Ectodermal cell (in vitro differentiated cells): Measurements from ENCODE around the gene SHD.
"Not testable (repeated sequence)": the region's sequence is repeated elsewhere in the genome, so short reads cannot be mapped to it uniquely, and the experiment has no call there.

Experiments used
- H3K27ac ChIP-seq: 2 replicates; pipeline ENCODE4 v1.7.0; 2013; ENCODE audit warnings: mild to moderate bottlenecking, low read depth, low read length; ENCODE audit not compliant: insufficient read depth, poor library complexity, severe bottlenecking
- H3K27me3 ChIP-seq: 2 replicates; pipeline ENCODE4 v1.7.0; 2013; ENCODE audit warnings: mild to moderate bottlenecking, low read length; ENCODE audit not compliant: insufficient read depth, control insufficient read depth, poor library complexity, severe bottlenecking
- H3K36me3 ChIP-seq: one replicate; pipeline ENCODE4 v1.7.0; 2013; ENCODE audit warnings: low read length; ENCODE audit not compliant: control insufficient read depth, insufficient read depth
- H3K4me1 ChIP-seq: one replicate; pipeline ENCODE4 v1.7.0; 2013; ENCODE audit warnings: low read length; ENCODE audit not compliant: control insufficient read depth, insufficient read depth
- H3K4me3 ChIP-seq: 2 replicates; pipeline ENCODE4 v1.7.0; 2013; ENCODE audit warnings: low read depth, low read length, control low read depth; ENCODE audit not compliant: insufficient read depth
- H3K9me3 ChIP-seq: 2 replicates; pipeline ENCODE4 v1.7.0; 2013; ENCODE audit warnings: mild to moderate bottlenecking, low read length, moderate library complexity; ENCODE audit not compliant: control insufficient read depth
- WGBS, 2 experiments: methylation state at CpG; one replicate each; pipeline ENCODE4 v1.1.7; 2013; ENCODE audit warnings: missing lambda C conversion rate in 2 of 2; 5-methylcytosine and 5-hydroxymethylcytosine counted together

SHD gene

GRCh38 chr19:4327252-4327876, 48.3 kb downstream of the SHD start:
- Histone ChIP-seq H3K27me3 (peaks cover 18% of the 10 kb centered on the region), H3K27ac (no peak overlapping the region), H3K9me3 (no peaks in the 10 kb centered on the region), H3K4me1 (peaks cover 3% of the 10 kb centered on the region), H3K4me3 (peak overlapping the region; percentile 26), H3K36me3 (no peaks in the 10 kb centered on the region)
- WGBS, 2 experiments = 7 to 9% methylated on average over 30 of the region's 30 CpGs

GRCh38 chr19:4327877-4328242, 48.8 kb downstream of the SHD start:
- Histone ChIP-seq H3K27ac (peak overlapping the region; percentile 67), H3K36me3 (no peaks in the 10 kb centered on the region), H3K4me1 (peaks cover 3% of the 10 kb centered on the region), H3K4me3 (peak overlapping the region; percentile 21), H3K27me3 (peaks cover 18% of the 10 kb centered on the region), H3K9me3 (no peaks in the 10 kb centered on the region)
- 19% methylated on average over 13 of the region's 13 CpGs for WGBS, 2 experiments

GRCh38 chr19:4328243-4328990, 49.4 kb downstream of the SHD start:
- H3K36me3 ChIP-seq = no peaks in the 10 kb centered on the region
- WGBS, 2 experiments = 2% methylated on average over 48 of the region's 49 CpGs
- no peak overlapping the region for H3K27ac ChIP-seq
- H3K9me3 ChIP-seq = no peaks in the 10 kb centered on the region
- H3K27me3 ChIP-seq = peaks cover 18% of the 10 kb centered on the region
- H3K4me3 ChIP-seq = peak overlapping the region; percentile 56
- H3K4me1 ChIP-seq = peaks cover 3% of the 10 kb centered on the region

GRCh38 chr19:4328991-4329681, 50.1 kb downstream of the SHD start:
- Histone ChIP-seq H3K4me3 (peak overlapping the region; percentile 56), H3K27me3 (peaks cover 18% of the 10 kb centered on the region)
- not testable (repeated sequence) for H3K4me1 ChIP-seq, H3K36me3 ChIP-seq, H3K27ac ChIP-seq, H3K9me3 ChIP-seq
- 84 to 85% methylated on average over 35 of the region's 35 CpGs for WGBS, 2 experiments

- Histone ChIP-seq H3K27ac (no peak overlapping the region), H3K4me1 (peaks cover 3% of the 10 kb centered on the region), H3K36me3 (no peaks in the 10 kb centered on the region), H3K9me3 (no peaks in the 10 kb centered on the region), H3K27me3 (peaks cover 18% of the 10 kb centered on the region), H3K4me3 (no peak overlapping the region)
- 96 to 97% methylated on average over 19 of the region's 19 CpGs for WGBS, 2 experiments
These were observed 50.8 kb downstream of the SHD start for GRCh38 chr19:4329858-4330257.

GRCh38 chr19:4334929-4335570, 56.0 kb downstream of the SHD start:
- Histone ChIP-seq H3K36me3 (no peaks in the 10 kb centered on the region), H3K4me1 (peaks cover 12% of the 10 kb centered on the region), H3K9me3 (no peaks in the 10 kb centered on the region), H3K4me3 (no peak overlapping the region), H3K27me3 (no peaks in the 10 kb centered on the region), H3K27ac (no peak overlapping the region)
- WGBS, 2 experiments = 92 to 95% methylated on average over 7 of the region's 7 CpGs

- Histone ChIP-seq H3K4me3 (peak overlapping the region; percentile 21), H3K36me3 (no peaks in the 10 kb centered on the region), H3K9me3 (no peaks in the 10 kb centered on the region), H3K27me3 (no peaks in the 10 kb centered on the region), H3K4me1 (peaks cover 17% of the 10 kb centered on the region), H3K27ac (no peak overlapping the region)
- WGBS, 2 experiments = 40 to 44% methylated on average over 14 of the region's 14 CpGs
These were observed 58.9 kb downstream of the SHD start for GRCh38 chr19:4337906-4338440.

GRCh38 chr19:4338441-4339355, 59.6 kb downstream of the SHD start, which contains the start of gene STAP2:
Gene STAP2 (minus strand): TSS chr19:4338827. CDS start chr19:4338753, 74 bp downstream.
- WGBS, 2 experiments = 54 to 57% methylated on average over 27 of the region's 27 CpGs
- no peaks in the 10 kb centered on the region for H3K36me3 ChIP-seq
- H3K9me3 ChIP-seq = no peaks in the 10 kb centered on the region
- H3K27me3 ChIP-seq = no peaks in the 10 kb centered on the region
- H3K27ac ChIP-seq = peak within 1 kb of the TSS; percentile 26
- peaks cover 17% of the 10 kb centered on the region for H3K4me1 ChIP-seq
- H3K4me3 ChIP-seq = peak within 1 kb of the TSS; percentile 25
